Kidney (tissue), 14 donors: ENCODE data around the gene MRPS24. TPM values are rescaled to one million over a fixed set of nuclear protein-coding genes. Genes with fewer than 3 reads are reported as not detected.

ENCODE experiments used
- DNase-seq, 5 donors: peaks; one replicate each; pipeline ENCODE4 v3.0.0-alpha.2; 2013 to 2020
- FAIRE-seq: peaks from 2 replicates; lab custom pipeline; 2012; peaks lifted over from hg19 to GRCh38; lab: Jason Lieb, UNC
- H3K27ac ChIP-seq, 2 donors: one replicate each; pipeline ENCODE4 v1.7.0; 2013; ENCODE audit warnings: low read depth in 2 of 2, low read length in 2 of 2, inconsistent platforms in 1 of 2
- H3K27me3 ChIP-seq: one replicate; pipeline ENCODE4 v1.7.1; 2013; ENCODE audit warnings: low read length, inconsistent platforms; ENCODE audit not compliant: control insufficient read depth, insufficient read depth
- H3K36me3 ChIP-seq, 3 donors: one replicate each; pipeline versions ENCODE4 v1.7.0 to v1.7.1; 2013; ENCODE audit warnings: low read length in 3 of 3, control low read depth in 1 of 3, inconsistent platforms in 1 of 3; ENCODE audit not compliant: insufficient read depth in 3 of 3, control insufficient read depth in 2 of 3
- H3K4me1 ChIP-seq, 3 donors: one replicate each; pipeline versions ENCODE4 v1.7.0 to v1.7.1; 2013; ENCODE audit warnings: low read length in 3 of 3, inconsistent platforms in 1 of 3, low read depth in 1 of 3; ENCODE audit not compliant: control insufficient read depth in 2 of 3, insufficient read depth in 2 of 3
- H3K4me3 ChIP-seq, 3 donors: one replicate each; pipeline versions ENCODE4 v1.7.0 to v1.8.1; 2013; ENCODE audit warnings: low read length in 3 of 3, control low read depth in 1 of 3, inconsistent platforms in 1 of 3
- H3K9ac ChIP-seq, 3 donors: one replicate each; pipeline versions ENCODE4 v1.7.0 to v1.7.1; 2013; ENCODE audit warnings: low read length in 3 of 3, control low read depth in 1 of 3, inconsistent platforms in 1 of 3
- H3K9me3 ChIP-seq, 3 donors: one replicate each; pipeline versions ENCODE4 v1.7.0 to v1.7.1; 2013; ENCODE audit warnings: low read length in 3 of 3, control low read depth in 1 of 3, inconsistent platforms in 1 of 3; ENCODE audit not compliant: control insufficient read depth in 2 of 3, insufficient read depth in 1 of 3
- intact Hi-C: fragments of 100-400 bp; cut with DNase I; formaldehyde crosslinking; loops from one replicate; pipeline ENCODE4 v1.11.1; 2022
- polyA plus RNA-seq: library from polyadenylated mRNA; stranded (reverse); fragments of 350-450 nt; fragmentation: Illumina TruSeq; extraction: RNeasy Lipid Tissue Mini Kit (QIAGEN cat#74804); gene quantifications from one replicate; pipeline ENCODE4 v1.2.3, GENCODE V29; 2014; ENCODE audit warnings: low read depth, low replicate concordance; ENCODE audit not compliant: insufficient read depth
- total RNA-seq: library from RNA; stranded (reverse); fragmentation: NEBNext Ultra II Directional; extraction: Animal tissue kit (Norgen Biotek cat#: 25700); gene quantifications from one replicate; pipeline ENCODE4 v1.2.1, GENCODE V29; 2021
- TF ChIP-seq, protein P1 (sequence below): IDR thresholded peaks from 3 replicates; pipeline ENCODE4 v1.5.1; 2012; ENCODE audit warnings: mild to moderate bottlenecking, moderate library complexity, borderline replicate concordance; ENCODE audit not compliant: insufficient read depth; ENCODE audit errors: extremely low read depth
- donor health status: control.
- donor health status: control.
- donor health status: control.
- donor health status: control.
- donor health status: control.
- donor health status: DM: yes; HTN: yes; CAD: no.
- donor health status: Normal renal cell carcinoma (clear cell type).

The MRPS24 gene
- total and polyA plus RNA-seq, 2 donors from 2014 or later = 71.2 to 276 TPM

DNA sequence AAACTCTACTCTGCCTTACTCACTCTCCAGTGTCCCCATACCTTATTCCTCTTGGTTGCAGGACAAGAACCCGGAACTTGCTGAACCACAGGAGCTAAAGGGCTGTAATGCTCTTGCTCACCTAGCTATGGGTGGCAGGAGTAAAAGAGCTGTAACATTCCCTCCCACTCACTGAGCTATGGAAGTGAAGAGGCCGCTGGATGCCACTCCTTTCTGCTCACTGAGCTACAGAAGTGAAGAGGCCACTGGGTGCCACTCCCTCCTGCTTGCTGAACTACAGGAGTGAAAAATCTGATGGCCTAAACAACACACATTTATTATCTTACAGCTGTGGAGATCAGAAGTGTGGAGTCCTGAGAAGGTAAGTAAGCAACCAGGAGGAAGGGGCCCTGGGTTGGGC lies 17.5 kb downstream of the MRPS24 start:
- TF ChIP-seq, protein P1, sequence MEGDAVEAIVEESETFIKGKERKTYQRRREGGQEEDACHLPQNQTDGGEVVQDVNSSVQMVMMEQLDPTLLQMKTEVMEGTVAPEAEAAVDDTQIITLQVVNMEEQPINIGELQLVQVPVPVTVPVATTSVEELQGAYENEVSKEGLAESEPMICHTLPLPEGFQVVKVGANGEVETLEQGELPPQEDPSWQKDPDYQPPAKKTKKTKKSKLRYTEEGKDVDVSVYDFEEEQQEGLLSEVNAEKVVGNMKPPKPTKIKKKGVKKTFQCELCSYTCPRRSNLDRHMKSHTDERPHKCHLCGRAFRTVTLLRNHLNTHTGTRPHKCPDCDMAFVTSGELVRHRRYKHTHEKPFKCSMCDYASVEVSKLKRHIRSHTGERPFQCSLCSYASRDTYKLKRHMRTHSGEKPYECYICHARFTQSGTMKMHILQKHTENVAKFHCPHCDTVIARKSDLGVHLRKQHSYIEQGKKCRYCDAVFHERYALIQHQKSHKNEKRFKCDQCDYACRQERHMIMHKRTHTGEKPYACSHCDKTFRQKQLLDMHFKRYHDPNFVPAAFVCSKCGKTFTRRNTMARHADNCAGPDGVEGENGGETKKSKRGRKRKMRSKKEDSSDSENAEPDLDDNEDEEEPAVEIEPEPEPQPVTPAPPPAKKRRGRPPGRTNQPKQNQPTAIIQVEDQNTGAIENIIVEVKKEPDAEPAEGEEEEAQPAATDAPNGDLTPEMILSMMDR = no peak
- FAIRE-seq = no peak
- intact Hi-C loops = no loop called here
- H3K4me1 ChIP-seq = no peaks in the 10 kb centered on the region
- no peaks in the 10 kb centered on the region for H3K27me3 ChIP-seq
- H3K27ac ChIP-seq = no peak overlapping the region
- H3K9me3 ChIP-seq = no peaks in the 10 kb centered on the region
- DNase-seq = no peak
- no peak overlapping the region for H3K4me3 ChIP-seq
- H3K36me3 ChIP-seq = no peaks in the 10 kb centered on the region
- no peak overlapping the region for H3K9ac ChIP-seq

DNA sequence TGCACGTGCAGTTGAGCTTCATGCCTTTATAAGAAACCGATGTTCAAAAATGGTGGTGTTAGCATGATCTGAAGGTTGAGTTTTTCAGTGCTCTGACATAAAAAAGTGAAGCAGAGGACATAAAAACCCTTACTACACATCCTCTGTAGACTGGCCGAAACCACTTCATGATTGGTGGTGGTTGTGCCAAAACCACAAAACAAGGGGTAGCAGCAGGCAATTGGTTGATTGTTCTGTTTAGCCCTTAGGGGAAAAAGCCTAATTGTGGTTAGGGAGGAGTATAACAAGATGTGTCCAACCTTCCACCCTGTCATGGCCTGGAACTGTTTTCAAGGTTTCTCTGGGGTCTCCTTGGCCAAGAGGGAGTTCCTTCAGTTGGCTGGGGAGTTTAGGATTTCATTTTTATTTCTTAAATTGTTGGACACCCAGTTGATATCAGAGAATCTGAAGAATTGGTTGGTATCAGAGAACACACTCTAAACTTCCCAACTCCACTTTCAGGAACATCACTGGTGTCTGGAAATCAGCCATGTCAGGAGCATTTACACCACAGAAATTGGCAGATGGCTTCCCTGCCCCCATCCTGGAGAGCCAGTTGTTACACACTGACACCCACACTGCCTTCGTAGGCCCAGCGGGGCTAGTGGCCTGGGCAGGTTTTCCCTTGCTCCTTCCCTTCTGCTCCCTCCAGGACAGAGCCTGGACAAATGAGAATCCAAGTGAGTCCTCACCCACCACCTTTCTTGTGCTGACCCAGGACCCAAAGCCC lies 18.8 kb downstream of the MRPS24 start:
- H3K4me1 ChIP-seq = no peaks in the 10 kb centered on the region
- H3K27ac ChIP-seq = no peak overlapping the region
- H3K36me3 ChIP-seq = no peaks in the 10 kb centered on the region
- intact Hi-C loops = no loop called here
- no peak for DNase-seq
- H3K9me3 ChIP-seq = no peaks in the 10 kb centered on the region
- no peaks in the 10 kb centered on the region for H3K27me3 ChIP-seq
- no peak overlapping the region for H3K4me3 ChIP-seq
- no peak overlapping the region for H3K9ac ChIP-seq
- TF ChIP-seq, protein P1 = no peak
- FAIRE-seq = no peak

DNA sequence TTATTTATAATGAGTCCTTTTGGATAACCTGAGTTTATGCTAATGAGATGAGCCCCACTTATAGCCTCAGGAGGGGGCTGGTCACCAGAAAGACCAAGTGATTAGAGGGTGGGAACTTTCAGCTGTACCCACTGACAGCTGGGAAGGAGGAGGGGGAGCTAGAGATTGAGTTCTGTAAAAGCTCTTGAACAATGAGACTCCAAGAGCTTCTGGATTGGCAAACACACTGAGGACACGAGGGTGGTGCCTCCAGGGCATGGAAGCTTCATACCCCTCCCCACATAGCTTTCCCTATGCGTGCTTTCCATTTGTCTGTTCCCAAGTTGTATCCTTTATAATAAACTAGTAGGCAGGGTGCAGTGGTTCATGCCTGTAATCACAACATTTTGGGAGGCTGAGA lies 20.3 kb downstream of the MRPS24 start:
- no peak for FAIRE-seq
- no peak overlapping the region for H3K27ac ChIP-seq
- H3K4me3 ChIP-seq = no peak overlapping the region
- no peak overlapping the region for H3K9ac ChIP-seq
- no peaks in the 10 kb centered on the region for H3K27me3 ChIP-seq
- H3K4me1 ChIP-seq = no peaks in the 10 kb centered on the region
- DNase-seq = no peak
- no peaks in the 10 kb centered on the region for H3K36me3 ChIP-seq
- intact Hi-C loops = no loop called here
- no peaks in the 10 kb centered on the region for H3K9me3 ChIP-seq
- TF ChIP-seq, protein P1 = no peak

DNA sequence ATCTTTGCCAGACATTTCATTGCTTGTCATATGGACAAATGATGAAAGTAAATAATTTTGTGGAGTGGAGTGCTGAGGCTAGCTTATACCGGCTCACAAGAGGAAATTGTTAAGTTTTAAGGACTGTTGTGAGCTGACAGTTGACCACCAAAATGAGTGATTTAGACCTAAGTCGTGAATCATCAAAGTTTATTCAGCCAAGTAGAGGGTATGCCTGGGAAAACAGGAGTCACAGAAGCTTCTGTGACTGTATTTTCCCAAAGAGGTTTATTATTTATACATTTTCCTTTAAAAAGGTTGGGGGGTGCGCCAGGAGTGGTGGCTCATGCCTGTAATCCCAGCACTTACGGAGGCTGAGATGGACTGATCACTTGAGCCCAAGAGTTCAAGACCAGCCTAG lies 21.8 kb downstream of the MRPS24 start:
- intact Hi-C loops = no loop called here

More for the DNA sequence above, 21.8 kb downstream of the MRPS24 start:
- H3K9ac ChIP-seq = no peak overlapping the region
- H3K9me3 ChIP-seq = no peaks in the 10 kb centered on the region
- FAIRE-seq (no peak), DNase-seq (no peak)
- H3K4me1 ChIP-seq = no peaks in the 10 kb centered on the region
- no peak overlapping the region for H3K4me3 ChIP-seq
- no peaks in the 10 kb centered on the region for H3K27me3 ChIP-seq
- TF ChIP-seq, protein P1 = no peak
- H3K27ac ChIP-seq = no peak overlapping the region
- H3K36me3 ChIP-seq = no peaks in the 10 kb centered on the region
